ENCODE measurements around the gene DNAAF1.
A peak's percentile ranks its signal among the peaks of the same experiment; 100 is the strongest.
"Not testable (repeated sequence)": the region's sequence is repeated elsewhere in the genome, so short reads cannot be mapped to it uniquely, and the experiment has no call there.

Gene DNAAF1

GRCh38 chr16:84186685-84187437, 41.8 kb downstream of the DNAAF1 start, which contains the start of gene TAF1C:
Gene TAF1C (minus strand): TSS chr16:84187057. CDS start chr16:84184988, 2,069 bp downstream.
- DNase-seq = peak; percentile 54

- no peak for DNase-seq
Measured at GRCh38 chr16:84190731-84191388, 45.8 kb downstream of the DNAAF1 start, which contains the start of gene ADAD2. Gene ADAD2 (plus strand): TSS chr16:84191157. CDS start chr16:84191231, 74 bp downstream.

- no peak for DNase-seq
Measured at GRCh38 chr16:84191466-84191865, 46.4 kb downstream of the DNAAF1 start.

- DNase-seq = no peak
Measured at GRCh38 chr16:84193480-84193879, 48.4 kb downstream of the DNAAF1 start.

GRCh38 chr16:84194018-84194417, 48.9 kb downstream of the DNAAF1 start:
- no peak for DNase-seq

- no peak for DNase-seq
Measured at GRCh38 chr16:84194470-84195200, 49.5 kb downstream of the DNAAF1 start.

- no peak for DNase-seq
Measured at GRCh38 chr16:84195201-84196093, 50.3 kb downstream of the DNAAF1 start.

GRCh38 chr16:84196101-84196500, 51.0 kb downstream of the DNAAF1 start:
- no peak for DNase-seq

GRCh38 chr16:84196727-84197394, 51.8 kb downstream of the DNAAF1 start:
- no peak for DNase-seq

- no peak for DNase-seq
Measured at GRCh38 chr16:84197466-84198128, 52.5 kb downstream of the DNAAF1 start.

- no peak for DNase-seq
Measured at GRCh38 chr16:84198401-84198800, 53.3 kb downstream of the DNAAF1 start.

GRCh38 chr16:84199097-84199496, 54.0 kb downstream of the DNAAF1 start:
- DNase-seq = no peak

- DNase-seq = no peak
Measured at GRCh38 chr16:84199861-84200260, 54.8 kb downstream of the DNAAF1 start.

GRCh38 chr16:84204551-84204950, 59.4 kb downstream of the DNAAF1 start:
- DNase-seq = not testable (repeated sequence)

- DNase-seq = not testable (repeated sequence)
Measured at GRCh38 chr16:84205123-84205522, 60.0 kb downstream of the DNAAF1 start.

- DNase-seq = no peak
Measured at GRCh38 chr16:84205976-84206691, 61.0 kb downstream of the DNAAF1 start.

- no peak for DNase-seq
Measured at GRCh38 chr16:84207251-84207650, 62.1 kb downstream of the DNAAF1 start.

- peak; percentile 70 for DNase-seq
Measured at GRCh38 chr16:84207879-84208278, 62.8 kb downstream of the DNAAF1 start.

- DNase-seq = no peak
Measured at GRCh38 chr16:84209989-84210388, 64.9 kb downstream of the DNAAF1 start.

GRCh38 chr16:84212154-84212553, 67.0 kb downstream of the DNAAF1 start:
- no peak for DNase-seq

GRCh38 chr16:84212631-84213030, 67.5 kb downstream of the DNAAF1 start:
- DNase-seq = no peak
